Neural progenitor cell (in vitro differentiated cells): Measurements from ENCODE around the gene CACNA1C. TPM values are rescaled to one million over a fixed set of nuclear protein-coding genes. Genes with fewer than 3 reads are reported as not detected.

Source experiments
- DNase-seq: peaks from one replicate; pipeline ENCODE4 v3.0.0-alpha.2; 2016; ENCODE audit warnings: low spot score
- H2AFZ ChIP-seq: fragments of 200-600 bp; sonication (generic); replicated peaks from 2 replicates; pipeline ENCODE4 v1.6.1; 2016; ENCODE audit warnings: antibody characterized with exemption
- H3F3A ChIP-seq: fragments of 200-600 bp; sonication (generic); 2 replicates; pipeline ENCODE4 v1.6.1; 2016; ENCODE audit warnings: antibody characterized with exemption, low read depth
- H3K27ac ChIP-seq: fragments of 200-600 bp; sonication (generic); 2 replicates; pipeline ENCODE4 v1.5.1; 2016; ENCODE audit warnings: mild to moderate bottlenecking
- H3K27me3 ChIP-seq: fragments of 200-600 bp; sonication (generic); 2 replicates; pipeline ENCODE4 v1.6.1; 2016; ENCODE audit warnings: mild to moderate bottlenecking, moderate library complexity
- H3K36me3 ChIP-seq: fragments of 200-600 bp; sonication (generic); 2 replicates; pipeline ENCODE4 v1.5.1; 2016
- H3K4me1 ChIP-seq: fragments of 200-600 bp; sonication (generic); 2 replicates; pipeline ENCODE4 v1.6.1; 2016; ENCODE audit warnings: mixed run types
- H3K4me2 ChIP-seq: fragments of 200-600 bp; sonication (generic); 2 replicates; pipeline ENCODE4 v1.6.1; 2016
- H3K4me3 ChIP-seq: fragments of 200-600 bp; sonication (generic); 2 replicates; pipeline ENCODE4 v1.5.1; 2016
- H3K79me2 ChIP-seq: fragments of 200-600 bp; sonication (generic); 2 replicates; pipeline ENCODE4 v1.6.1; 2016; ENCODE audit warnings: low read depth
- H3K9ac ChIP-seq: fragments of 200-600 bp; sonication (generic); 2 replicates; pipeline ENCODE4 v1.6.1; 2016
- H3K9me3 ChIP-seq: fragments of 200-600 bp; sonication (generic); 2 replicates; pipeline ENCODE4 v1.5.1; 2016; ENCODE audit warnings: low read depth
- H4K20me1 ChIP-seq: fragments of 200-600 bp; sonication (generic); 2 replicates; pipeline ENCODE4 v1.6.1; 2016; ENCODE audit warnings: low read depth
- H3K27ac Mint-ChIP-seq: 3 replicates; pipeline ENCODE4 v1.8.0; 2021; ENCODE audit warnings: mixed read lengths
- H3K27me3 Mint-ChIP-seq: 2 replicates; pipeline ENCODE4 v1.8.0; 2022; ENCODE audit warnings: low read depth, mild to moderate bottlenecking, inconsistent platforms, moderate library complexity, mixed read lengths; ENCODE audit not compliant: insufficient read depth
- H3K36me3 Mint-ChIP-seq: 3 replicates; pipeline ENCODE4 v1.8.0; 2021; ENCODE audit warnings: mixed read lengths
- H3K4me1 Mint-ChIP-seq: 3 replicates; pipeline ENCODE4 v1.8.0; 2021; ENCODE audit warnings: mixed read lengths
- H3K4me3 Mint-ChIP-seq: 3 replicates; pipeline ENCODE4 v1.8.0; 2021; ENCODE audit warnings: mild to moderate bottlenecking, moderate library complexity, mixed read lengths
- H3K9me3 Mint-ChIP-seq: 3 replicates; pipeline ENCODE4 v1.8.0; 2020; ENCODE audit warnings: mixed read lengths
- CTCF ChIP-seq: fragments of 200-600 bp; sonication (generic); IDR thresholded peaks from 2 replicates; pipeline ENCODE4 v1.5.1; 2017; ENCODE audit warnings: antibody characterized with exemption, mild to moderate bottlenecking
- EZH2 ChIP-seq: fragments of 200-600 bp; sonication (generic); IDR thresholded peaks from 2 replicates; pipeline ENCODE4 v1.6.1; 2017; ENCODE audit warnings: antibody characterized with exemption, mild to moderate bottlenecking, moderate library complexity
- EZH2phosphoT487 ChIP-seq: fragments of 200-600 bp; sonication (generic); IDR thresholded peaks from 2 replicates; pipeline ENCODE4 v1.6.1; 2017; ENCODE audit warnings: antibody characterized with exemption
- total RNA-seq: library from RNA; depleted of rRNA; stranded (reverse); fragments of >200 nt; gene quantifications from 2 replicates; pipeline ENCODE4 v1.2.3, GENCODE V29; 2015; ENCODE audit warnings: low replicate concordance

Gene CACNA1C
- total RNA-seq, 1 donor from 2014 or later, result 2.7 TPM

GRCh38 chr12:2411011-2411410, 358.2 kb downstream of the CACNA1C start:
- peaks cover 16% of the 10 kb centered on the region for H3K4me1 ChIP-seq
- TF ChIP-seq EZH2, result no peak
- TF ChIP-seq EZH2phosphoT487, result no peak
- no peak for TF ChIP-seq CTCF
- Mint-ChIP-seq H3K36me3 (no peaks in the 10 kb centered on the region), H3K4me3 (peak overlapping the region; percentile 27), H3K27ac (no peak overlapping the region), H3K4me1 (peaks cover 18% of the 10 kb centered on the region), H3K9me3 (no peaks in the 10 kb centered on the region), H3K27me3 (peaks cover 2% of the 10 kb centered on the region)
- H4K20me1 ChIP-seq, result no peaks in the 10 kb centered on the region
- H3K9ac ChIP-seq, result no peak overlapping the region
- H3K79me2 ChIP-seq, result no peaks in the 10 kb centered on the region
- H3K4me3 ChIP-seq, result no peak overlapping the region
- no peaks in the 10 kb centered on the region for H3K9me3 ChIP-seq
- peak overlapping the region; percentile 13 for H2AFZ ChIP-seq
- no peak overlapping the region for H3K27ac ChIP-seq
- no peaks in the 10 kb centered on the region for H3K36me3 ChIP-seq
- peaks cover 13% of the 10 kb centered on the region for H3F3A ChIP-seq
- H3K4me2 ChIP-seq, result no peak overlapping the region
- no peak for DNase-seq
- H3K27me3 ChIP-seq, result no peaks in the 10 kb centered on the region

GRCh38 chr12:2411616-2412304, 359.0 kb downstream of the CACNA1C start:
- DNase-seq, result peak; percentile 50
- Histone ChIP-seq H4K20me1 (no peaks in the 10 kb centered on the region), H3K4me2 (peak overlapping the region; percentile 39), H3K9ac (no peak overlapping the region), H2AFZ (peak overlapping the region; percentile 87), H3K27me3 (no peaks in the 10 kb centered on the region), H3F3A (peaks cover 13% of the 10 kb centered on the region), H3K4me1 (peaks cover 16% of the 10 kb centered on the region), H3K79me2 (no peaks in the 10 kb centered on the region), H3K36me3 (no peaks in the 10 kb centered on the region), H3K27ac (no peak overlapping the region), H3K4me3 (no peak overlapping the region), H3K9me3 (no peaks in the 10 kb centered on the region)
- Mint-ChIP-seq H3K4me1 (peaks cover 18% of the 10 kb centered on the region), H3K4me3 (peak overlapping the region; percentile 57), H3K36me3 (no peaks in the 10 kb centered on the region), H3K27ac (no peak overlapping the region), H3K27me3 (no peaks in the 10 kb centered on the region), H3K9me3 (no peaks in the 10 kb centered on the region)
- TF ChIP-seq EZH2 (no peak), EZH2phosphoT487 (no peak), CTCF (no peak)

- Histone ChIP-seq H4K20me1 (no peaks in the 10 kb centered on the region), H3K27me3 (no peaks in the 10 kb centered on the region), H3K79me2 (no peaks in the 10 kb centered on the region), H3K36me3 (no peaks in the 10 kb centered on the region), H3K4me1 (peaks cover 16% of the 10 kb centered on the region), H3K9ac (no peak overlapping the region), H3F3A (peaks cover 13% of the 10 kb centered on the region), H3K27ac (no peak overlapping the region), H3K9me3 (no peaks in the 10 kb centered on the region), H2AFZ (peak overlapping the region; percentile 87), H3K4me2 (peak overlapping the region; percentile 39), H3K4me3 (no peak overlapping the region)
- Mint-ChIP-seq H3K36me3 (no peaks in the 10 kb centered on the region), H3K4me3 (peak overlapping the region; percentile 57), H3K9me3 (no peaks in the 10 kb centered on the region), H3K27me3 (no peaks in the 10 kb centered on the region), H3K4me1 (peaks cover 18% of the 10 kb centered on the region), H3K27ac (peak overlapping the region; percentile 27)
- DNase-seq, result peak; percentile 46
- TF ChIP-seq EZH2, result no peak
- TF ChIP-seq CTCF, result no peak
- no peak for TF ChIP-seq EZH2phosphoT487
Measured at GRCh38 chr12:2412305-2412643, 359.5 kb downstream of the CACNA1C start.
